H9 (cell line): ENCODE measurements around the gene OR9G4. TPM values are rescaled to one million over a fixed set of nuclear protein-coding genes. Genes with fewer than 3 reads are reported as not detected.

Source experiments
- DNase-seq: peaks from one replicate; pipeline ENCODE4 v3.0.0-alpha.2; 2017
- H2AFZ ChIP-seq: one replicate; pipeline ENCODE4 v1.6.1; 2013; ENCODE audit warnings: mild to moderate bottlenecking, low read length, control low read depth, moderate library complexity
- H2AK5ac ChIP-seq: 2 replicates; pipeline ENCODE4 v1.6.1; 2013; ENCODE audit warnings: low read length, control low read depth, mixed read lengths; ENCODE audit not compliant: insufficient read length
- H2BK120ac ChIP-seq: one replicate; pipeline ENCODE4 v1.6.1; 2013; ENCODE audit warnings: low read depth, mild to moderate bottlenecking, low read length, control low read depth, inconsistent platforms; ENCODE audit not compliant: poor library complexity, severe bottlenecking
- H2BK12ac ChIP-seq: 2 replicates; pipeline ENCODE4 v1.6.1; 2013; ENCODE audit warnings: low read length, control low read depth, mixed read lengths, low read depth; ENCODE audit not compliant: insufficient read length
- H2BK15ac ChIP-seq: 2 replicates; pipeline ENCODE4 v1.6.1; 2013; ENCODE audit warnings: low read depth, low read length, control low read depth
- H2BK20ac ChIP-seq: one replicate; pipeline ENCODE4 v1.6.1; 2013; ENCODE audit warnings: low read depth, mild to moderate bottlenecking, low read length, control low read depth, inconsistent platforms; ENCODE audit not compliant: poor library complexity, severe bottlenecking
- H2BK5ac ChIP-seq: 2 replicates; pipeline ENCODE4 v1.6.1; 2013; ENCODE audit warnings: low read length, control low read depth, mixed read lengths; ENCODE audit not compliant: insufficient read length
- H3K14ac ChIP-seq: 2 replicates; pipeline ENCODE4 v1.6.1; 2013; ENCODE audit warnings: low read length, control low read depth; ENCODE audit not compliant: insufficient read depth
- H3K18ac ChIP-seq: 2 replicates; pipeline ENCODE4 v1.6.1; 2013; ENCODE audit warnings: low read depth, mild to moderate bottlenecking, mixed read lengths, low read length, control low read depth; ENCODE audit not compliant: insufficient read length
- H3K23ac ChIP-seq: 2 replicates; pipeline ENCODE4 v1.6.1; 2013; ENCODE audit warnings: low read length, control low read depth, mixed read lengths, low read depth; ENCODE audit not compliant: insufficient read length
- H3K23me2 ChIP-seq: 2 replicates; pipeline ENCODE4 v1.6.1; 2013; ENCODE audit warnings: low read depth, mild to moderate bottlenecking, mixed read lengths, low read length, control low read depth; ENCODE audit not compliant: insufficient read length, poor library complexity, severe bottlenecking
- H3K27ac ChIP-seq: 2 replicates; pipeline ENCODE4 v1.5.1; 2013; ENCODE audit warnings: low read length, control low read depth, mixed read lengths, low read depth; ENCODE audit not compliant: insufficient read length
- H3K27me3 ChIP-seq: 2 replicates; pipeline ENCODE4 v1.6.1; 2013; ENCODE audit warnings: low read length, control low read depth, inconsistent platforms; ENCODE audit not compliant: insufficient read depth
- H3K4ac ChIP-seq: 2 replicates; pipeline ENCODE4 v1.6.1; 2013; ENCODE audit warnings: low read depth, mild to moderate bottlenecking, control low read depth, inconsistent platforms, low read length, moderate library complexity
- H3K4me1 ChIP-seq: 2 replicates; pipeline ENCODE4 v1.6.1; 2013; ENCODE audit warnings: low read length, control low read depth, inconsistent platforms; ENCODE audit not compliant: insufficient read depth
- H3K4me2 ChIP-seq: 2 replicates; pipeline ENCODE4 v1.6.1; 2013; ENCODE audit warnings: low read length, control low read depth, mixed read lengths; ENCODE audit not compliant: insufficient read length, insufficient read depth
- H3K56ac ChIP-seq: 2 replicates; pipeline ENCODE4 v1.6.1; 2013; ENCODE audit warnings: low read depth, mild to moderate bottlenecking, mixed read lengths, low read length, control low read depth; ENCODE audit not compliant: insufficient read length
- H3K79me1 ChIP-seq: 2 replicates; pipeline ENCODE4 v1.6.1; 2013; ENCODE audit warnings: low read depth, mild to moderate bottlenecking, moderate library complexity, low read length, control low read depth, inconsistent platforms; ENCODE audit not compliant: insufficient read depth, poor library complexity, severe bottlenecking
- H3K79me2 ChIP-seq: 2 replicates; pipeline ENCODE4 v1.6.1; 2013; ENCODE audit warnings: low read length, control low read depth, inconsistent platforms; ENCODE audit not compliant: insufficient read depth
- H3K9ac ChIP-seq: 2 replicates; pipeline ENCODE4 v1.6.1; 2013; ENCODE audit warnings: low read length, control low read depth, mixed read lengths; ENCODE audit not compliant: insufficient read length; ENCODE audit errors: extremely low read depth
- H3K9me3 ChIP-seq: one replicate; pipeline ENCODE4 v1.6.1; 2013; ENCODE audit warnings: low read depth, low read length, inconsistent platforms; ENCODE audit not compliant: control insufficient read depth
- H3T11ph ChIP-seq: one replicate; pipeline ENCODE4 v1.6.1; 2013; ENCODE audit warnings: mild to moderate bottlenecking, low read length, control low read depth, inconsistent platforms
- H4K20me1 ChIP-seq: one replicate; pipeline ENCODE4 v1.6.1; 2013; ENCODE audit not compliant: control insufficient read depth, insufficient read length, insufficient read depth
- H4K5ac ChIP-seq: 2 replicates; pipeline ENCODE4 v1.6.1; 2013; ENCODE audit warnings: low read depth, mild to moderate bottlenecking, mixed read lengths, low read length, control low read depth; ENCODE audit not compliant: insufficient read length
- H4K8ac ChIP-seq: replicated peaks from 2 replicates; pipeline ENCODE4 v1.6.1; 2013; ENCODE audit warnings: low read length, control low read depth, mixed read lengths, low read depth; ENCODE audit not compliant: insufficient read length
- H4K91ac ChIP-seq: 2 replicates; pipeline ENCODE4 v1.6.1; 2013; ENCODE audit warnings: low read depth, mild to moderate bottlenecking, moderate library complexity, mixed read lengths, low read length, control low read depth; ENCODE audit not compliant: insufficient read length
- H3K27ac Mint-ChIP-seq, 3 experiments: 2 replicates in 2 of 3; 3 replicates in 1 of 3; pipeline ENCODE4 v1.8.0; 2020 to 2021; ENCODE audit warnings: mixed read lengths in 3 of 3, mild to moderate bottlenecking in 1 of 3, moderate library complexity in 1 of 3
- H3K27me3 Mint-ChIP-seq: 2 replicates; pipeline ENCODE4 v1.8.0; 2021; ENCODE audit warnings: low read depth, mild to moderate bottlenecking, moderate library complexity, mixed read lengths
- H3K36me3 Mint-ChIP-seq, 3 experiments: 2 replicates in 2 of 3; 3 replicates in 1 of 3; pipeline ENCODE4 v1.8.0; 2020 to 2021; ENCODE audit warnings: low read depth in 3 of 3, mixed read lengths in 3 of 3; ENCODE audit not compliant: insufficient read depth in 1 of 3
- H3K4me1 Mint-ChIP-seq, 2 experiments: 2 replicates each; pipeline ENCODE4 v1.8.0; 2020; ENCODE audit warnings: mixed read lengths in 2 of 2
- H3K4me3 Mint-ChIP-seq, 2 experiments: 2 replicates in 1 of 2; 3 replicates in 1 of 2; pipeline ENCODE4 v1.8.0; 2020 to 2021; ENCODE audit warnings: mild to moderate bottlenecking in 2 of 2, mixed read lengths in 2 of 2, moderate library complexity in 1 of 2
- H3K9me3 Mint-ChIP-seq, 2 experiments: 2 replicates in 1 of 2; 3 replicates in 1 of 2; pipeline ENCODE4 v1.8.0; 2020; ENCODE audit warnings: mild to moderate bottlenecking in 2 of 2, mixed read lengths in 2 of 2, moderate library complexity in 1 of 2
- WGBS: extraction: QIAGEN DNeasy Blood & Tissue Kit; methylation state at CpG from one replicate; pipeline ENCODE4 v1.1.7; 2013; ENCODE audit warnings: missing lambda C conversion rate, low lambda C conversion rate, mixed read lengths; ENCODE audit not compliant: insufficient read length; ENCODE audit errors: extremely low coverage; 5-methylcytosine and 5-hydroxymethylcytosine counted together
- total RNA-seq: library from RNA; stranded (reverse); gene quantifications from 2 replicates; pipeline ENCODE4 v1.2.1, GENCODE V29; 2021
- TF ChIP-seq, protein P1 (sequence below): fragments of 200-600 bp; sonication (generic); conservative IDR thresholded peaks from 3 replicates; pipeline ENCODE4 v1.8.0; 2021; ENCODE audit warnings: antibody characterized with exemption, mild to moderate bottlenecking

Gene OR9G4
- total RNA-seq, 1 experiment from 2014 or later = not detected

DNA sequence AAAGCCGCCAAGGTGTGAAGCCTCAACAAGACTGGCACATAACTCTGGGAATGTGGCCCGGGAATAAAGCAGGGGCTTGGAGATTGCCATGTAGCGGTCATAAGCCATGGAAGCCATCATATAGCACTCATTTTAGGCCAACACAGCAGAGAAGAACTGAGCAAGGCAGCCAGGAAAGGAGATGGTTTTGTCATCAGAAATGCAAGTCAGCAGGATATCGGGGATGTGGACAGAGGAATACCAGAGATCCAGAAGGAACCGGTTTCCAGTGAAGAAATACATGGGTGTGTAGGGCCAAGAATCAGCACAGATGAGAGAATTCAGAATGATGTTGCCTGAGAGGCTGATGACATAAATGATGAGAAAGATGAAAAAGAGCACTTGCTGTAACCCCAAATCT is 3.0 kb upstream of the OR9G4 start:
- no peaks in the 10 kb centered on the region for H3K27me3 ChIP-seq
- TF ChIP-seq, protein P1, sequence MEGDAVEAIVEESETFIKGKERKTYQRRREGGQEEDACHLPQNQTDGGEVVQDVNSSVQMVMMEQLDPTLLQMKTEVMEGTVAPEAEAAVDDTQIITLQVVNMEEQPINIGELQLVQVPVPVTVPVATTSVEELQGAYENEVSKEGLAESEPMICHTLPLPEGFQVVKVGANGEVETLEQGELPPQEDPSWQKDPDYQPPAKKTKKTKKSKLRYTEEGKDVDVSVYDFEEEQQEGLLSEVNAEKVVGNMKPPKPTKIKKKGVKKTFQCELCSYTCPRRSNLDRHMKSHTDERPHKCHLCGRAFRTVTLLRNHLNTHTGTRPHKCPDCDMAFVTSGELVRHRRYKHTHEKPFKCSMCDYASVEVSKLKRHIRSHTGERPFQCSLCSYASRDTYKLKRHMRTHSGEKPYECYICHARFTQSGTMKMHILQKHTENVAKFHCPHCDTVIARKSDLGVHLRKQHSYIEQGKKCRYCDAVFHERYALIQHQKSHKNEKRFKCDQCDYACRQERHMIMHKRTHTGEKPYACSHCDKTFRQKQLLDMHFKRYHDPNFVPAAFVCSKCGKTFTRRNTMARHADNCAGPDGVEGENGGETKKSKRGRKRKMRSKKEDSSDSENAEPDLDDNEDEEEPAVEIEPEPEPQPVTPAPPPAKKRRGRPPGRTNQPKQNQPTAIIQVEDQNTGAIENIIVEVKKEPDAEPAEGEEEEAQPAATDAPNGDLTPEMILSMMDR = no peak
- H3K9ac ChIP-seq = no peak overlapping the region
- H3K4me1 Mint-ChIP-seq = peaks cover 23 to 27% of the 10 kb centered on the region in 2 experiments
- no peak overlapping the region for H3K27ac ChIP-seq
- H2BK120ac ChIP-seq = no peak overlapping the region
- no peaks in the 10 kb centered on the region for H3K23me2 ChIP-seq
- H3K4me1 ChIP-seq = no peaks in the 10 kb centered on the region
- peaks cover 4 to 7% of the 10 kb centered on the region in 2 experiments for H3K9me3 Mint-ChIP-seq
- H2AK5ac ChIP-seq = no peak overlapping the region
- no peaks in the 10 kb centered on the region for H3K79me2 ChIP-seq
- H2BK5ac ChIP-seq = no peak overlapping the region
- H3T11ph ChIP-seq = no peak overlapping the region
- no peaks in the 10 kb centered on the region for H4K20me1 ChIP-seq
- DNase-seq = no peak
- H4K8ac ChIP-seq = no peak overlapping the region
- WGBS = no CpG with 5 or more reads among the region's 5 CpGs
- H3K14ac ChIP-seq = no peak overlapping the region
- H3K27me3 Mint-ChIP-seq = no peaks in the 10 kb centered on the region; the same call in 1 of the 2 replicates
- no peak overlapping the region for H3K56ac ChIP-seq
- no peaks in the 10 kb centered on the region for H3K9me3 ChIP-seq
- no peak overlapping the region for H2BK15ac ChIP-seq
- no peak overlapping the region for H3K23ac ChIP-seq
- H2AFZ ChIP-seq = no peak overlapping the region
- H3K79me1 ChIP-seq = no peaks in the 10 kb centered on the region
- no peak overlapping the region for H3K18ac ChIP-seq
- no peak overlapping the region for H2BK20ac ChIP-seq
- no peak overlapping the region for H3K4ac ChIP-seq
- H4K91ac ChIP-seq = no peak overlapping the region
- no peak overlapping the region for H3K27ac Mint-ChIP-seq
- H2BK12ac ChIP-seq = no peak overlapping the region
- no peak overlapping the region for H3K4me2 ChIP-seq
- H3K36me3 Mint-ChIP-seq = peaks cover 0 to 17% (median 3%) of the 10 kb centered on the region in 3 experiments; a peak in 5 of 7 replicates
- no peak overlapping the region for H3K4me3 Mint-ChIP-seq
- no peak overlapping the region for H4K5ac ChIP-seq
